GM11168 (cell line): Measurements from ENCODE around the gene FGF14.

ENCODE experiments used
- in situ Hi-C: fragments of 300-500 bp; cut with MboI; formaldehyde crosslinking; loops from one replicate; pipeline ENCODE4 v1.12.0; 2022; ENCODE audit warnings: low sequenced_read_pairs; ENCODE audit not compliant: unreplicated experiment

Gene FGF14

GRCh38 chr13:102369302-102369701, 32.5 kb downstream of the FGF14 start:
- in situ Hi-C loops, result no loop called here

- in situ Hi-C loops, result no loop called here
Measured at GRCh38 chr13:102367836-102368235, 34.0 kb downstream of the FGF14 start.

- in situ Hi-C loops, result no loop called here
Measured at GRCh38 chr13:102361113-102361512, 40.7 kb downstream of the FGF14 start.

GRCh38 chr13:102359264-102359663, 42.6 kb downstream of the FGF14 start:
- in situ Hi-C loops, result no loop called here

- in situ Hi-C loops, result no loop called here
Measured at GRCh38 chr13:102355251-102355650, 46.6 kb downstream of the FGF14 start.

- in situ Hi-C loops, result no loop called here
Measured at GRCh38 chr13:102354011-102354410, 47.8 kb downstream of the FGF14 start.

- in situ Hi-C loops, result no loop called here
Measured at GRCh38 chr13:102351521-102351920, 50.3 kb downstream of the FGF14 start.

GRCh38 chr13:102347490-102347889, 54.4 kb downstream of the FGF14 start:
- in situ Hi-C loops, result no loop called here

- in situ Hi-C loops, result no loop called here
Measured at GRCh38 chr13:102346769-102347168, 55.1 kb downstream of the FGF14 start.

- in situ Hi-C loops, result no loop called here
Measured at GRCh38 chr13:102344410-102344809, 57.4 kb downstream of the FGF14 start.

GRCh38 chr13:102333320-102334198, 68.3 kb downstream of the FGF14 start:
- in situ Hi-C loops, result no loop called here

GRCh38 chr13:102328909-102329308, 72.9 kb downstream of the FGF14 start:
- in situ Hi-C loops, result no loop called here

- in situ Hi-C loops, result no loop called here
Measured at GRCh38 chr13:102327119-102327617, 74.7 kb downstream of the FGF14 start.

GRCh38 chr13:102326381-102327118, 75.3 kb downstream of the FGF14 start:
- in situ Hi-C loops, result no loop called here

- in situ Hi-C loops, result no loop called here
Measured at GRCh38 chr13:102325321-102325720, 76.5 kb downstream of the FGF14 start.

- in situ Hi-C loops, result no loop called here
Measured at GRCh38 chr13:102323505-102323904, 78.3 kb downstream of the FGF14 start.

- in situ Hi-C loops, result no loop called here
Measured at GRCh38 chr13:102323012-102323411, 78.8 kb downstream of the FGF14 start.

GRCh38 chr13:102322211-102322610, 79.6 kb downstream of the FGF14 start:
- in situ Hi-C loops, result no loop called here

- in situ Hi-C loops, result no loop called here
Measured at GRCh38 chr13:102318233-102318632, 83.6 kb downstream of the FGF14 start.

GRCh38 chr13:102317593-102317992, 84.3 kb downstream of the FGF14 start:
- in situ Hi-C loops, result no loop called here

- in situ Hi-C loops, result no loop called here
Measured at GRCh38 chr13:102316732-102317131, 85.1 kb downstream of the FGF14 start.
